A549 (cell line): Measurements from ENCODE around the gene MYL6. TPM values are rescaled to one million over a fixed set of nuclear protein-coding genes. Genes with fewer than 3 reads are reported as not detected.
"Not testable (repeated sequence)": the region's sequence is repeated elsewhere in the genome, so short reads cannot be mapped to it uniquely, and the experiment has no call there.

Experiments used
- ATAC-seq, 2 experiments: fragments of 200-7000 bp in 1 of 2; fragments of >200 bp in 1 of 2; cut with Nextera tagmentation in 1 of 2; cut with Tn5 transposase in 1 of 2; 3 replicates each; pipeline versions ENCODE4 v1.8.0 to v1.9.1; 2018 to 2020; ENCODE audit warnings: mild to moderate bottlenecking in 1 of 2, moderate library complexity in 1 of 2
- CTCF ChIA-PET: fragments of 300-600 bp; sonication (Branson Sonifier 250); formaldehyde crosslinking; extraction: SDS; loops from one replicate; lab custom pipeline; 2021; ENCODE audit warnings: antibody characterized with exemption, inconsistent platforms; lab: Yijun Ruan, JAX
- POLR2A ChIA-PET: fragments of 350-600 bp; formaldehyde crosslinking; extraction: SDS; loops from one replicate; lab custom pipeline; 2021; ENCODE audit warnings: antibody characterized with exemption, inconsistent platforms; lab: Yijun Ruan, JAX
- DNase-seq, 2 experiments: peaks; one replicate each; pipeline versions ENCODE4 v3.0.0 to v3.0.0-alpha.2; 2011 to 2016; ENCODE audit warnings: low read depth in 1 of 2, low spot score in 1 of 2
- FAIRE-seq: peaks from 2 replicates; lab custom pipeline; 2011; peaks lifted over from hg19 to GRCh38; lab: Jason Lieb, UNC
- H3K27ac ChIP-seq, 2 experiments: fragments of >200 bp; sonication (Bioruptor Twin); formaldehyde crosslinking; 3 replicates each; pipeline ENCODE4 v1.5.1; 2016 to 2017
- H3K4me1 ChIP-seq: fragments of >200 bp; sonication (Bioruptor Twin); formaldehyde crosslinking; 3 replicates; pipeline ENCODE4 v1.6.1; 2016
- H3K4me2 ChIP-seq: fragments of >200 bp; sonication (Bioruptor Twin); formaldehyde crosslinking; 3 replicates; pipeline ENCODE4 v1.6.1; 2016
- H3K4me3 ChIP-seq: fragments of >200 bp; sonication (Bioruptor Twin); formaldehyde crosslinking; 3 replicates; pipeline ENCODE4 v1.5.1; 2016
- H3K9me3 ChIP-seq: fragments of >200 bp; sonication (Bioruptor Twin); formaldehyde crosslinking; 3 replicates; pipeline ENCODE4 v1.6.1; 2016
- CBX2 ChIP-seq: fragments of 200-600 bp; sonication (generic); IDR thresholded peaks from 2 replicates; pipeline ENCODE4 v1.6.1; 2016; ENCODE audit warnings: low read depth, mild to moderate bottlenecking, borderline replicate concordance
- EHMT2 ChIP-seq: fragments of 200-600 bp; sonication (generic); IDR thresholded peaks from 2 replicates; pipeline ENCODE4 v1.6.1; 2016; ENCODE audit warnings: antibody characterized with exemption, low read depth, mild to moderate bottlenecking, moderate library complexity
- ESRRA ChIP-seq: fragments of 150-350 bp; IDR thresholded peaks from 2 replicates; pipeline ENCODE4 v1.6.1; 2014; ENCODE audit warnings: mild to moderate bottlenecking, low read length, borderline replicate concordance
- FOSB ChIP-seq: fragments of 250-450 bp; sonication (Bioruptor Pico); IDR thresholded peaks from 2 replicates; pipeline ENCODE4 v1.5.0; 2020; ENCODE audit warnings: mild to moderate bottlenecking, moderate library complexity
- HOXA7 ChIP-seq: fragments of 250-450 bp; sonication (Bioruptor Pico); IDR thresholded peaks from 2 replicates; pipeline ENCODE4 v1.5.0; 2020; ENCODE audit warnings: mild to moderate bottlenecking, moderate library complexity
- HOXB13 ChIP-seq: fragments of 250-450 bp; sonication (Bioruptor Pico); IDR thresholded peaks from 2 replicates; pipeline ENCODE4 v1.5.0; 2020; ENCODE audit warnings: low read depth, mild to moderate bottlenecking, moderate library complexity
- JUN ChIP-seq, 2 experiments: fragments of >200 bp; sonication (Bioruptor Twin); formaldehyde crosslinking; IDR thresholded peaks; 2 replicates in 1 of 2; 3 replicates in 1 of 2; pipeline ENCODE4 v1.6.1; 2016 to 2017
- JUNB ChIP-seq: fragments of >200 bp; sonication (Bioruptor Twin); formaldehyde crosslinking; IDR thresholded peaks from 2 replicates; pipeline ENCODE4 v1.6.1; 2016
- KDM1A ChIP-seq: fragments of 200-600 bp; sonication (generic); IDR thresholded peaks from 2 replicates; pipeline ENCODE4 v1.6.1; 2016; ENCODE audit warnings: low read depth, mild to moderate bottlenecking
- MAZ ChIP-seq: fragments of 150-350 bp; IDR thresholded peaks from 2 replicates; pipeline ENCODE4 v1.6.1; 2014; ENCODE audit warnings: antibody characterized with exemption, low read depth, low read length, borderline replicate concordance
- NFE2L2 ChIP-seq: fragments of 150-350 bp; conservative IDR thresholded peaks from 2 replicates; pipeline ENCODE4 v1.6.1; 2014; ENCODE audit warnings: low read length
- NPAS2 ChIP-seq: fragments of 250-450 bp; sonication (Bioruptor Pico); IDR thresholded peaks from 2 replicates; pipeline ENCODE4 v1.8.0; 2022; ENCODE audit warnings: mild to moderate bottlenecking, moderate library complexity, borderline replicate concordance
- PHF8 ChIP-seq: fragments of 200-600 bp; sonication (generic); IDR thresholded peaks from 2 replicates; pipeline ENCODE4 v1.6.1; 2016; ENCODE audit warnings: low read depth, mild to moderate bottlenecking, antibody characterized with exemption, moderate library complexity, borderline replicate concordance
- POLR2AphosphoS2 ChIP-seq: conservative IDR thresholded peaks from 2 replicates; pipeline ENCODE4 v1.6.1; 2012; ENCODE audit warnings: low read length, improper control_type of control experiment, inconsistent platforms
- RAD21 ChIP-seq, 2 experiments: fragments of >200 bp in 1 of 2; sonication (Bioruptor Twin) in 1 of 2; formaldehyde crosslinking in 1 of 2; IDR thresholded peaks in 1 of 2; conservative IDR thresholded peaks in 1 of 2; 2 replicates in 1 of 2; 3 replicates in 1 of 2; pipeline ENCODE4 v1.6.1; 2012 to 2018; ENCODE audit warnings: inconsistent platforms in 1 of 2
- RARB ChIP-seq: fragments of 250-450 bp; sonication (Bioruptor Pico); IDR thresholded peaks from 2 replicates; pipeline ENCODE4 v1.8.0; 2021; ENCODE audit warnings: mild to moderate bottlenecking, moderate library complexity
- RCOR1 ChIP-seq: fragments of 150-350 bp; IDR thresholded peaks from 2 replicates; pipeline ENCODE4 v1.6.1; 2014; ENCODE audit warnings: antibody characterized with exemption, low read length, low read depth
- SMC3 ChIP-seq: fragments of >200 bp; sonication (Bioruptor Twin); formaldehyde crosslinking; IDR thresholded peaks from 3 replicates; pipeline ENCODE4 v1.6.1; 2018; ENCODE audit warnings: inconsistent platforms
- ZFP36 ChIP-seq: fragments of 450-650 bp; IDR thresholded peaks from 2 replicates; pipeline ENCODE4 v1.6.1; 2014; ENCODE audit warnings: borderline replicate concordance; ENCODE audit not compliant: partially characterized antibody
- ZSCAN20 ChIP-seq: fragments of 250-450 bp; sonication (Bioruptor Pico); IDR thresholded peaks from 2 replicates; pipeline ENCODE4 v1.8.0; 2022; ENCODE audit warnings: mild to moderate bottlenecking, moderate library complexity
- WGBS: methylation state at CpG from one replicate; pipeline ENCODE4 v1.1.6; 2017; ENCODE audit errors: missing lambda C conversion rate; 5-methylcytosine and 5-hydroxymethylcytosine counted together
- polyA plus RNA-seq, 4 experiments: library from polyadenylated mRNA; depleted of rRNA in 3 of 4; stranded (reverse); fragments of >200 nt; fragmentation: RNase III in 1 of 4; extraction: RNeasy Plus Mini Kit Qiagen cat#74134 plus additional on column Dnase treatment in 1 of 4; gene quantifications; 2 replicates in 3 of 4; 3 replicates in 1 of 4; pipeline ENCODE4 v1.2.3, GENCODE V29; 2011 to 2017
- TF ChIP-seq, protein P1 (sequence below): IDR thresholded peaks from 2 replicates; pipeline ENCODE4 v1.6.1; 2012; ENCODE audit warnings: low read depth, borderline replicate concordance
- TF ChIP-seq, protein P2 (sequence below): IDR thresholded peaks from 2 replicates; pipeline ENCODE4 v1.6.1; 2012
- TF ChIP-seq, protein P3 (sequence below): IDR thresholded peaks from 2 replicates; pipeline ENCODE4 v1.6.1; 2012
- TF ChIP-seq, protein P4 (sequence below): fragments of 250-450 bp; sonication (Bioruptor Pico); IDR thresholded peaks from 2 replicates; pipeline ENCODE4 v1.5.0; 2020; ENCODE audit warnings: low read depth, mild to moderate bottlenecking, moderate library complexity
- TF ChIP-seq, protein P5 (sequence below): fragments of >200 bp; sonication (Bioruptor Twin); formaldehyde crosslinking; IDR thresholded peaks from 3 replicates; pipeline ENCODE4 v1.5.1; 2016

MYL6 gene
- polyA plus RNA-seq, 2 of the 4 experiments (the other 2 are of a cell fraction) = 2,307 to 3,268 TPM

DNA sequence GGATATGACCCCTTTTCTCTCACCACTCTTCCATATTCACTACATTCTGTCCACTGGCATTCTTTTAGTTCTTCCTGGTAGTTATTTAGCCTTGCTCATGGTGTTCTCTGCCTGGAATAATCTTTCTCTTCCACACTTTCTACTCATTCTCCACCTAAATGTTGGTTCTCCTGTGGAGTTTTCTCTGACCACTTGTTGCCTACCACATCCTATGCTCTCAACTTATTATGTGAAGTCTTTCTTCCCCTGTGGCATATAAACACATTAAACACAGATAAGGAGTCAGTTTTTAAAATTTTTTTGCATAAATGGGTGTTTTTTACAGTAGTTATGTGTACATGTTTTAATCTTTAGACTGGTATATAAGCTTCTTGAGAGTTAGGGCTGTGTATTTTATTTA lies 34.4 kb downstream of the MYL6 start:
- FAIRE-seq = no peak
- Histone ChIP-seq H3K4me1 (peaks cover 8% of the 10 kb centered on the region), H3K9me3 (no peaks in the 10 kb centered on the region), H3K4me3 (no peak overlapping the region), H3K4me2 (no peak overlapping the region), H3K27ac (no peak overlapping the region)
- POLR2A ChIA-PET = no interaction called here
- CTCF ChIA-PET = interaction anchor here (0.8 to 6.5 kb wide), 12 partner anchors 9 to 444 kb away, joined by 3 to 204 read pairs (median 4); partner anchors contain the start of genes ESYT1, MYL6, NABP2 and RNF41
- no peak for TF ChIP-seq MAZ
- TF ChIP-seq PHF8 = no peak
- no peak for TF ChIP-seq RCOR1
- no peak for TF ChIP-seq POLR2AphosphoS2
- no peak for TF ChIP-seq JUN (IDR thresholded peaks at IDR 0.05)
- TF ChIP-seq ZSCAN20 (CRISPR knock-in tag) = no peak
- no peak for TF ChIP-seq CBX2
- TF ChIP-seq HOXA7 (CRISPR knock-in tag) = no peak
- TF ChIP-seq FOSB = no peak
- TF ChIP-seq, protein P1, sequence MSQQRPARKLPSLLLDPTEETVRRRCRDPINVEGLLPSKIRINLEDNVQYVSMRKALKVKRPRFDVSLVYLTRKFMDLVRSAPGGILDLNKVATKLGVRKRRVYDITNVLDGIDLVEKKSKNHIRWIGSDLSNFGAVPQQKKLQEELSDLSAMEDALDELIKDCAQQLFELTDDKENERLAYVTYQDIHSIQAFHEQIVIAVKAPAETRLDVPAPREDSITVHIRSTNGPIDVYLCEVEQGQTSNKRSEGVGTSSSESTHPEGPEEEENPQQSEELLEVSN = no peak
- no peak for TF ChIP-seq HOXB13 (CRISPR knock-in tag)
- no peak for TF ChIP-seq JUNB
- TF ChIP-seq, protein P2, sequence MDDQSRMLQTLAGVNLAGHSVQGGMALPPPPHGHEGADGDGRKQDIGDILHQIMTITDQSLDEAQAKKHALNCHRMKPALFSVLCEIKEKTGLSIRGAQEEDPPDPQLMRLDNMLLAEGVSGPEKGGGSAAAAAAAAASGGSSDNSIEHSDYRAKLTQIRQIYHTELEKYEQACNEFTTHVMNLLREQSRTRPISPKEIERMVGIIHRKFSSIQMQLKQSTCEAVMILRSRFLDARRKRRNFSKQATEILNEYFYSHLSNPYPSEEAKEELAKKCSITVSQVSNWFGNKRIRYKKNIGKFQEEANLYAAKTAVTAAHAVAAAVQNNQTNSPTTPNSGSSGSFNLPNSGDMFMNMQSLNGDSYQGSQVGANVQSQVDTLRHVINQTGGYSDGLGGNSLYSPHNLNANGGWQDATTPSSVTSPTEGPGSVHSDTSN = no peak
- no peak for TF ChIP-seq SMC3
- TF ChIP-seq, protein P3, sequence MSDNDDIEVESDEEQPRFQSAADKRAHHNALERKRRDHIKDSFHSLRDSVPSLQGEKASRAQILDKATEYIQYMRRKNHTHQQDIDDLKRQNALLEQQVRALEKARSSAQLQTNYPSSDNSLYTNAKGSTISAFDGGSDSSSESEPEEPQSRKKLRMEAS = no peak
- no peak for TF ChIP-seq RARB (CRISPR knock-in tag)
- TF ChIP-seq, protein P4, sequence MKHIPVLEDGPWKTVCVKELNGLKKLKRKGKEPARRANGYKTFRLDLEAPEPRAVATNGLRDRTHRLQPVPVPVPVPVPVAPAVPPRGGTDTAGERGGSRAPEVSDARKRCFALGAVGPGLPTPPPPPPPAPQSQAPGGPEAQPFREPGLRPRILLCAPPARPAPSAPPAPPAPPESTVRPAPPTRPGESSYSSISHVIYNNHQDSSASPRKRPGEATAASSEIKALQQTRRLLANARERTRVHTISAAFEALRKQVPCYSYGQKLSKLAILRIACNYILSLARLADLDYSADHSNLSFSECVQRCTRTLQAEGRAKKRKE = no peak
- TF ChIP-seq NPAS2 = no peak
- no peak for TF ChIP-seq NFE2L2
- no peak for ATAC-seq
- no peak for DNase-seq

DNA sequence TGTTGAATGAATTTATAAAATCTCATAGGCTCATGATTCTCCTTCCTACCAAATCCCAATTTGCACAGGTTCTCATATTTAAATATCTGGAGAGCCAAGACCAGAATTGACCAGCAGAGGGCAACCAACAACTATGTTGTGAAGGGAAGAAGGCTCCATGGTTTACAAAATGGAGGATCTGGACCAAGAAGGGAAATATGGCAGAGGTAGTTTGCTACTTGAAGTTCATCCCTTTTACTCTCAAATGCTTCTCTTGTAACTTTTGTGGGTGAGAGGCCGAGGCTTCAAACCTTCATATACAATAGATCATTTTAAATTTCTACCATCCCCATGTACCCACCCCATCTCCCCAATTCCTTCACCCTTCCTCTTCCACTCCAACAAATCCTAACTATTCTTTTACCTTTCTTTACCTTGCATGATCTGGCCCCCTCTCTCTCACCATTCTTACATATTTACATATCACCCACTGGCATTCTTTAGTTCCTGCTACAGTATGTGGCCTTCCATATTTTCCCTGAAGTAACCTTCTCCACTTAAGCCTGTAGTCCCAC lies 34.9 kb downstream of the MYL6 start:
- ATAC-seq (peak in 1 of 2 experiments; percentile 23; a peak in 3 of 6 replicates), DNase-seq (peak; percentile 79 to 91), FAIRE-seq (no peak)
- 0% methylated on average over 1 of the region's 1 CpG for WGBS
- Histone ChIP-seq H3K4me2 (no peak overlapping the region; the same call in 2 of the 3 replicates), H3K4me3 (no peak overlapping the region), H3K9me3 (no peaks in the 10 kb centered on the region), H3K27ac (peak overlapping the region in 1 of 2 experiments; percentile 46; a peak in 2 of 6 replicates), H3K4me1 (peaks cover 3% of the 10 kb centered on the region)
- ChIA-PET POLR2A (no interaction called here), CTCF (interaction anchor here (0.8 to 6.5 kb wide), 14 partner anchors 9 to 444 kb away, joined by 3 to 204 read pairs (median 4); partner anchors contain the start of genes ESYT1, MYL6, NABP2 and RNF41)
- TF ChIP-seq KDM1A (no peak), ZFP36 (peak; percentile 2), EHMT2 (peak; percentile 92), ESRRA (no peak), SMC3 (peak; percentile 69), RAD21 (conservative IDR thresholded peaks at IDR 0.05 in 1 of 2, IDR thresholded peaks at IDR 0.05 in 1 of 2) (peak; percentile 84 to 96), FOSB (0 out of 2 replicates have a peak, but pooled peaks have one; percentile 28)
- TF ChIP-seq, protein P3 = 0 out of 2 replicates have a peak, but pooled peaks have one; percentile 35
- TF ChIP-seq, protein P5, sequence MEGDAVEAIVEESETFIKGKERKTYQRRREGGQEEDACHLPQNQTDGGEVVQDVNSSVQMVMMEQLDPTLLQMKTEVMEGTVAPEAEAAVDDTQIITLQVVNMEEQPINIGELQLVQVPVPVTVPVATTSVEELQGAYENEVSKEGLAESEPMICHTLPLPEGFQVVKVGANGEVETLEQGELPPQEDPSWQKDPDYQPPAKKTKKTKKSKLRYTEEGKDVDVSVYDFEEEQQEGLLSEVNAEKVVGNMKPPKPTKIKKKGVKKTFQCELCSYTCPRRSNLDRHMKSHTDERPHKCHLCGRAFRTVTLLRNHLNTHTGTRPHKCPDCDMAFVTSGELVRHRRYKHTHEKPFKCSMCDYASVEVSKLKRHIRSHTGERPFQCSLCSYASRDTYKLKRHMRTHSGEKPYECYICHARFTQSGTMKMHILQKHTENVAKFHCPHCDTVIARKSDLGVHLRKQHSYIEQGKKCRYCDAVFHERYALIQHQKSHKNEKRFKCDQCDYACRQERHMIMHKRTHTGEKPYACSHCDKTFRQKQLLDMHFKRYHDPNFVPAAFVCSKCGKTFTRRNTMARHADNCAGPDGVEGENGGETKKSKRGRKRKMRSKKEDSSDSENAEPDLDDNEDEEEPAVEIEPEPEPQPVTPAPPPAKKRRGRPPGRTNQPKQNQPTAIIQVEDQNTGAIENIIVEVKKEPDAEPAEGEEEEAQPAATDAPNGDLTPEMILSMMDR = peak; percentile 93

DNA sequence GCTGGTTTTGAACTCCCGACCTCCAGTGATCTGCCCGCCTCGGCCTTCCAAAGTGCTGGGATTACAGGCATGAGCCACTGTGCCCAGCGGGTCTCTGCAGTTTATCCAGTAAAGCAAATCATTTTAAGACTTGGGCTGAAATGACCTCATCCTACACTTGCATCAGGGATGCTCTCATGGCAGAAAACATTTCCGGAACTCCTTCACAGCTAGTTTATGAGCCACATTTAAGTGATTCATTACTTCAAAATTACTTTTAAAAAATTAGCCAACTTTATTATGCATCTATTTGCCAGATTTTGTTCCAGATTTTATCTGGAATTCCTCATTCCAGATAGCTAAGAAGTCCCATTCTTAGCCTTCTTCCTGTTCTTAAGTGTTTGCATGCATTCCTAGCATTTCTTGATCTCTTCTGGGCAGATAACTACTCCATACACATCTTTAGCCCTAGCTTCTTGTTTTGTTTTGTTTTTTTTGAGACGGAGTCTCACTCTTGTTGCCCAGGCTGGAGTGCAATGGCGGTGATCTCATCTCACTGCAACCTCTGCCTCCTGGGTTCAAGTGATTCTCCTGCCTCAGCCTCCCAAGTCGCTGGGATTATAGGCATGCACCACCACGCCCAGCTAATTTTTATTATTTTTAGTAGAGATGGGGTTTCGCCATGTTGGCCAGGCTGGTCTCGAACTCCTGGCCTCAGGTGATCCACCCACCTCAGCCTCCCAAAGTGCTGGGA lies 38.8 kb downstream of the MYL6 start:
- ATAC-seq = peak in 1 of 2 experiments; percentile 55; a peak in 3 of 6 replicates
- H3K9me3 ChIP-seq, FAIRE-seq, H3K4me1 ChIP-seq, H3K4me2 ChIP-seq, H3K4me3 ChIP-seq, H3K27ac ChIP-seq: not testable (repeated sequence)
- CTCF ChIA-PET = interaction anchor here (0.5 to 6.3 kb wide), 8 partner anchors 9 to 101 kb away, joined by 3 to 46 read pairs (median 6); partner anchors contain the start of genes ANKRD52 and RNF41
- WGBS = 64% methylated on average over 11 of the region's 11 CpGs
- POLR2A ChIA-PET = interaction anchor here (0.7 kb wide), 1 partner anchor 25 kb away, joined by 4 read pairs; the partner anchor contains the start of gene RNF41
- DNase-seq = peak in 1 of 2 experiments; percentile 26
